Kidney (tissue), 14 donors: ENCODE data around the gene NEIL3. TPM values are rescaled to one million over a fixed set of nuclear protein-coding genes. Genes with fewer than 3 reads are reported as not detected.

Source experiments
- DNase-seq, 5 donors: peaks; one replicate each; pipeline ENCODE4 v3.0.0-alpha.2; 2013 to 2020
- FAIRE-seq: peaks from 2 replicates; lab custom pipeline; 2012; peaks lifted over from hg19 to GRCh38; lab: Jason Lieb, UNC
- H3K27ac ChIP-seq, 2 donors: one replicate each; pipeline ENCODE4 v1.7.0; 2013; ENCODE audit warnings: low read depth in 2 of 2, low read length in 2 of 2, inconsistent platforms in 1 of 2
- H3K27me3 ChIP-seq: one replicate; pipeline ENCODE4 v1.7.1; 2013; ENCODE audit warnings: low read length, inconsistent platforms; ENCODE audit not compliant: control insufficient read depth, insufficient read depth
- H3K36me3 ChIP-seq, 3 donors: one replicate each; pipeline versions ENCODE4 v1.7.0 to v1.7.1; 2013; ENCODE audit warnings: low read length in 3 of 3, control low read depth in 1 of 3, inconsistent platforms in 1 of 3; ENCODE audit not compliant: insufficient read depth in 3 of 3, control insufficient read depth in 2 of 3
- H3K4me1 ChIP-seq, 3 donors: one replicate each; pipeline versions ENCODE4 v1.7.0 to v1.7.1; 2013; ENCODE audit warnings: low read length in 3 of 3, inconsistent platforms in 1 of 3, low read depth in 1 of 3; ENCODE audit not compliant: control insufficient read depth in 2 of 3, insufficient read depth in 2 of 3
- H3K4me3 ChIP-seq, 3 donors: one replicate each; pipeline versions ENCODE4 v1.7.0 to v1.8.1; 2013; ENCODE audit warnings: low read length in 3 of 3, control low read depth in 1 of 3, inconsistent platforms in 1 of 3
- H3K9ac ChIP-seq, 3 donors: one replicate each; pipeline versions ENCODE4 v1.7.0 to v1.7.1; 2013; ENCODE audit warnings: low read length in 3 of 3, control low read depth in 1 of 3, inconsistent platforms in 1 of 3
- H3K9me3 ChIP-seq, 3 donors: one replicate each; pipeline versions ENCODE4 v1.7.0 to v1.7.1; 2013; ENCODE audit warnings: low read length in 3 of 3, control low read depth in 1 of 3, inconsistent platforms in 1 of 3; ENCODE audit not compliant: control insufficient read depth in 2 of 3, insufficient read depth in 1 of 3
- intact Hi-C: fragments of 100-400 bp; cut with DNase I; formaldehyde crosslinking; loops from one replicate; pipeline ENCODE4 v1.11.1; 2022
- polyA plus RNA-seq: library from polyadenylated mRNA; stranded (reverse); fragments of 350-450 nt; fragmentation: Illumina TruSeq; extraction: RNeasy Lipid Tissue Mini Kit (QIAGEN cat#74804); gene quantifications from one replicate; pipeline ENCODE4 v1.2.3, GENCODE V29; 2014; ENCODE audit warnings: low read depth, low replicate concordance; ENCODE audit not compliant: insufficient read depth
- total RNA-seq: library from RNA; stranded (reverse); fragmentation: NEBNext Ultra II Directional; extraction: Animal tissue kit (Norgen Biotek cat#: 25700); gene quantifications from one replicate; pipeline ENCODE4 v1.2.1, GENCODE V29; 2021
- TF ChIP-seq, protein P1 (sequence below): IDR thresholded peaks from 3 replicates; pipeline ENCODE4 v1.5.1; 2012; ENCODE audit warnings: mild to moderate bottlenecking, moderate library complexity, borderline replicate concordance; ENCODE audit not compliant: insufficient read depth; ENCODE audit errors: extremely low read depth
- donor health status: control.
- donor health status: control.
- donor health status: control.
- donor health status: control.
- donor health status: control.
- donor health status: DM: yes; HTN: yes; CAD: no.
- donor health status: Normal renal cell carcinoma (clear cell type).

Gene NEIL3
- total and polyA plus RNA-seq, 2 donors from 2014 or later: 0.35 TPM; not detected in 1

GRCh38 chr4:177315767-177316464 lies 6.2 kb downstream of the NEIL3 start:
- Histone ChIP-seq H3K36me3 (no peaks in the 10 kb centered on the region), H3K27me3 (no peaks in the 10 kb centered on the region), H3K9ac (no peak overlapping the region), H3K27ac (no peak overlapping the region), H3K9me3 (no peaks in the 10 kb centered on the region), H3K4me3 (no peak overlapping the region), H3K4me1 (no peaks in the 10 kb centered on the region)
- DNase-seq (no peak), FAIRE-seq (no peak)
- intact Hi-C loops: no loop called here
- TF ChIP-seq, protein P1, sequence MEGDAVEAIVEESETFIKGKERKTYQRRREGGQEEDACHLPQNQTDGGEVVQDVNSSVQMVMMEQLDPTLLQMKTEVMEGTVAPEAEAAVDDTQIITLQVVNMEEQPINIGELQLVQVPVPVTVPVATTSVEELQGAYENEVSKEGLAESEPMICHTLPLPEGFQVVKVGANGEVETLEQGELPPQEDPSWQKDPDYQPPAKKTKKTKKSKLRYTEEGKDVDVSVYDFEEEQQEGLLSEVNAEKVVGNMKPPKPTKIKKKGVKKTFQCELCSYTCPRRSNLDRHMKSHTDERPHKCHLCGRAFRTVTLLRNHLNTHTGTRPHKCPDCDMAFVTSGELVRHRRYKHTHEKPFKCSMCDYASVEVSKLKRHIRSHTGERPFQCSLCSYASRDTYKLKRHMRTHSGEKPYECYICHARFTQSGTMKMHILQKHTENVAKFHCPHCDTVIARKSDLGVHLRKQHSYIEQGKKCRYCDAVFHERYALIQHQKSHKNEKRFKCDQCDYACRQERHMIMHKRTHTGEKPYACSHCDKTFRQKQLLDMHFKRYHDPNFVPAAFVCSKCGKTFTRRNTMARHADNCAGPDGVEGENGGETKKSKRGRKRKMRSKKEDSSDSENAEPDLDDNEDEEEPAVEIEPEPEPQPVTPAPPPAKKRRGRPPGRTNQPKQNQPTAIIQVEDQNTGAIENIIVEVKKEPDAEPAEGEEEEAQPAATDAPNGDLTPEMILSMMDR: no peak

DNA sequence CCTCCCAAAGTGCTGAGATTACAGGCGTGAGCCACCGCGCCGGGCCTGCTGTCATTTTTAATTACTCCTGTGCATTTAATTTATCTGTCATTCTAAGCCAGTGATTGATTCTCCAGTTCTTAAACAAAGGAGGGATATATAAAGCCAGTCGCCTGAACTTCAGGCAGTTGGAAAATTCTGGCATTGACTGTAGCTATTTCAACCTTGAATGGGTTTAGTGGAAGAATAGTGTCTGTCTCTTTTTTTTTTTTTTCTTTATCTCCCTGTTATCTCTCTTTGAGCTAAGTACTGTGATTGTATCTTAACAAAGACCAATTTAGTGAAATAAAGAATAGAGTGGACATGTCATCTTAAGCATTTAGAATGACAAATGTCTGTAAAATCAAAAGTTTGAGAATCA lies 11.0 kb downstream of the NEIL3 start:
- TF ChIP-seq, protein P1: no peak
- no peak overlapping the region for H3K9ac ChIP-seq
- intact Hi-C loops: no loop called here
- FAIRE-seq (no peak), DNase-seq (no peak)
- no peaks in the 10 kb centered on the region for H3K27me3 ChIP-seq
- no peaks in the 10 kb centered on the region for H3K36me3 ChIP-seq
- no peaks in the 10 kb centered on the region for H3K9me3 ChIP-seq
- no peak overlapping the region for H3K27ac ChIP-seq
- no peaks in the 10 kb centered on the region for H3K4me1 ChIP-seq
- no peak overlapping the region for H3K4me3 ChIP-seq

DNA sequence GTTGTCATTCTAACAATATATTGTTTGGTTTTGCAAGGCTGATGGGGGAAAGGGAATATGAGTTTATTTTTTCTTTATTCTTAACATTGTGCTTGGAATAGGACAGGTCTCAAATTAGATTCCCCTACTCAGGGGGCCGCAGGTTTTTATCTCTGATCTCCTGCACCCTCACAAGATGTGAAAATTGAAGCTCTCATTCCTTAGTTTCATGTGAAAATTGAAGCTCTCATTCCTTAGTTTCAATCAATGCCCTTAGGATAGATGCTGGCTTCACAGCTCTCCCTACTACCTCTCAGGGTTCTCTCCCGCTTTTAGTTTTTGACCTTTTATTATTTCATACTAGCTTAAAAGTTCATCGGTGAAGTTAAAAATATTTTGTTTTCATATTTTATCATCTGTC lies 12.0 kb downstream of the NEIL3 start:
- intact Hi-C loops: no loop called here
- DNase-seq (no peak), FAIRE-seq (no peak)
- no peak overlapping the region for H3K27ac ChIP-seq
- no peaks in the 10 kb centered on the region for H3K27me3 ChIP-seq
- H3K36me3 ChIP-seq: no peaks in the 10 kb centered on the region
- no peak overlapping the region for H3K9ac ChIP-seq
- H3K4me3 ChIP-seq: no peak overlapping the region
- no peaks in the 10 kb centered on the region for H3K9me3 ChIP-seq
- H3K4me1 ChIP-seq: no peaks in the 10 kb centered on the region
- TF ChIP-seq, protein P1: no peak
